ENCODE measurements around the gene CMTM6. TPM values are rescaled to one million over a fixed set of nuclear protein-coding genes. Genes with fewer than 3 reads are reported as not detected.

CMTM6 gene
- total RNA-seq, 1 experiment from 2014 or later, result 43.5 TPM

- Histone ChIP-seq H2BK20ac (ENCODE audit: low read depth, low read length, poor library complexity, severe bottlenecking) (no peak overlapping the region), H3K27me3 (ENCODE audit: insufficient read depth, low read length) (no peaks in the 10 kb centered on the region), H4K5ac (ENCODE audit: insufficient read length, low read depth, low read length) (no peak overlapping the region), H2BK120ac (ENCODE audit: low read depth, low read length, poor library complexity, severe bottlenecking) (no peak overlapping the region), H3K79me1 (ENCODE audit: insufficient read depth, low read depth, low read length, poor library complexity, severe bottlenecking) (no peaks in the 10 kb centered on the region), H2AK5ac (ENCODE audit: insufficient read length, low read length) (no peak overlapping the region), H3K23ac (ENCODE audit: insufficient read length, low read depth, low read length) (no peak overlapping the region), H2BK5ac (ENCODE audit: insufficient read length, low read length) (no peak overlapping the region), H4K8ac (replicated peaks; ENCODE audit: insufficient read length, low read depth, low read length) (no peak overlapping the region), H3K9me3 (ENCODE audit: control insufficient read depth, low read depth, low read length) (no peaks in the 10 kb centered on the region), H3K4me2 (ENCODE audit: insufficient read depth, insufficient read length, low read length) (no peak overlapping the region), H3K56ac (ENCODE audit: insufficient read length, low read depth, low read length) (no peak overlapping the region), H3T11ph (ENCODE audit: low read length) (no peak overlapping the region), H2AFZ (ENCODE audit: low read length) (no peak overlapping the region), H3K4ac (ENCODE audit: low read depth, low read length) (no peak overlapping the region), H3K18ac (ENCODE audit: insufficient read length, low read depth, low read length) (no peak overlapping the region), H2BK15ac (ENCODE audit: low read depth, low read length) (no peak overlapping the region), H3K23me2 (ENCODE audit: insufficient read length, low read depth, low read length, poor library complexity, severe bottlenecking) (no peaks in the 10 kb centered on the region), H2BK12ac (ENCODE audit: insufficient read length, low read depth, low read length) (no peak overlapping the region), H3K79me2 (ENCODE audit: insufficient read depth, low read length) (no peaks in the 10 kb centered on the region), H3K14ac (ENCODE audit: insufficient read depth, low read length) (no peak overlapping the region), H3K9ac (ENCODE audit: extremely low read depth, insufficient read length, low read length) (no peak overlapping the region), H4K91ac (ENCODE audit: insufficient read length, low read depth, low read length) (no peak overlapping the region), H4K20me1 (ENCODE audit: control insufficient read depth, insufficient read depth, insufficient read length) (no peaks in the 10 kb centered on the region), H3K27ac (ENCODE audit: insufficient read length, low read depth, low read length) (no peak overlapping the region), H3K4me1 (ENCODE audit: insufficient read depth, low read length) (no peaks in the 10 kb centered on the region)
- H3K36me3 Mint-ChIP-seq (ENCODE audit: insufficient read depth in 1 of 3, low read depth in 3 of 3), result peaks cover 7 to 25% (median 16%) of the 10 kb centered on the region in 3 experiments; a peak in 6 of 7 replicates
- WGBS (ENCODE audit: extremely low coverage, insufficient read length, low lambda C conversion rate), result no CpG with 5 or more reads among the region's 3 CpGs
- no peak overlapping the region for H3K27ac Mint-ChIP-seq
- no peak for DNase-seq
- H3K4me3 Mint-ChIP-seq, result no peak overlapping the region
- no peaks in the 10 kb centered on the region for H3K4me1 Mint-ChIP-seq
- H3K9me3 Mint-ChIP-seq, result no peaks in the 10 kb centered on the region
- TF ChIP-seq CTCF (conservative IDR thresholded peaks at IDR 0.05), result no peak
- no peaks in the 10 kb centered on the region for H3K27me3 Mint-ChIP-seq (ENCODE audit: low read depth)
Measured at GRCh38 chr3:32487781-32488473, 14.7 kb downstream of the CMTM6 start.
